Aorta (tissue), 5 donors: ENCODE data around the gene RNASEH1. TPM values are rescaled to one million over a fixed set of nuclear protein-coding genes. Genes with fewer than 3 reads are reported as not detected.

ENCODE experiments used
- ATAC-seq: fragments of 200-7000 bp; cut with Tn5 transposase; one replicate; pipeline ENCODE4 v1.9.1; 2022; ENCODE audit warnings: moderate library complexity; ENCODE audit not compliant: low FRiP score
- DNase-seq, 2 donors: peaks; one replicate each; pipeline ENCODE4 v3.0.0-alpha.2; 2020
- H3K27ac ChIP-seq, 2 donors: one replicate each; pipeline ENCODE4 v1.5.1; 2013; ENCODE audit warnings: low read length in 2 of 2, mild to moderate bottlenecking in 2 of 2, moderate library complexity in 2 of 2, control low read depth in 1 of 2, inconsistent platforms in 1 of 2, low read depth in 1 of 2
- H3K27me3 ChIP-seq, 2 donors: one replicate each; pipeline ENCODE4 v1.6.1; 2013; ENCODE audit warnings: control low read depth in 1 of 2, low read length in 1 of 2, mild to moderate bottlenecking in 1 of 2, moderate library complexity in 1 of 2; ENCODE audit not compliant: insufficient read depth in 2 of 2, control insufficient read depth in 1 of 2
- H3K36me3 ChIP-seq, 2 donors: one replicate each; pipeline ENCODE4 v1.6.1; 2013; ENCODE audit warnings: control low read depth in 1 of 2, low read length in 1 of 2, mild to moderate bottlenecking in 1 of 2; ENCODE audit not compliant: insufficient read depth in 2 of 2, control insufficient read depth in 1 of 2
- H3K4me1 ChIP-seq, 2 donors: one replicate each; pipeline ENCODE4 v1.6.1; 2013; ENCODE audit warnings: low read length in 2 of 2, control low read depth in 1 of 2, mild to moderate bottlenecking in 1 of 2, moderate library complexity in 1 of 2; ENCODE audit not compliant: insufficient read depth in 2 of 2, control insufficient read depth in 1 of 2
- H3K4me3 ChIP-seq, 2 donors: one replicate each; pipeline ENCODE4 v1.5.1; 2013; ENCODE audit warnings: low read length in 2 of 2, control low read depth in 1 of 2, mild to moderate bottlenecking in 1 of 2
- H3K9me3 ChIP-seq: one replicate; pipeline ENCODE4 v1.6.1; 2013; ENCODE audit warnings: mild to moderate bottlenecking, low read length; ENCODE audit not compliant: control insufficient read depth
- WGBS, 2 donors: extraction: QIAGEN DNeasy Blood & Tissue Kit; methylation state at CpG; one replicate each; pipeline ENCODE4 v1.1.7; 2013; 5-methylcytosine and 5-hydroxymethylcytosine counted together
- intact Hi-C, 2 donors: fragments of 100-400 bp; cut with DNase I; formaldehyde crosslinking; loops; one replicate each; pipeline versions ENCODE4 v1.14.2 to v1.15.0; 2022
- polyA plus RNA-seq, 2 donors: library from polyadenylated mRNA; stranded (reverse); fragments of 200-250 nt; gene quantifications; one replicate each; pipeline ENCODE4 v1.2.3, GENCODE V29; 2013
- total RNA-seq, 2 donors: library from RNA; stranded (reverse); fragmentation: NEBNext Ultra II Directional; extraction: Animal tissue kit (Norgen Biotek cat#: 25700); gene quantifications; one replicate each; pipeline ENCODE4 v1.2.1, GENCODE V29; 2021
- donor health status: healthy with polysubstance abuse.
- donor health status: Bipolar disorder and iron deficiency.
- donor health status: DM: no; HTN: no; CAD: no.
- donor health status: DM: no; HTN: no; CAD: no.
- donor health status: DM: yes; HTN: yes; CAD: no.

RNASEH1 gene
- total and polyA plus RNA-seq, 4 donors, result 11.0 to 20.1 (median 19.7) TPM

- WGBS, 2 donors, result 86 to 88% methylated on average over 25 of the region's 25 CpGs
- Histone ChIP-seq H3K27ac (no peak overlapping the region), H3K9me3 (no peaks in the 10 kb centered on the region), H3K27me3 (no peaks in the 10 kb centered on the region), H3K36me3 (no peaks in the 10 kb centered on the region), H3K4me1 (no peaks in the 10 kb centered on the region), H3K4me3 (no peak overlapping the region)
- intact Hi-C loops, result no loop called here
- ATAC-seq (no peak), DNase-seq (peak in 1 of 2 donors; percentile 72)
Observed at GRCh38 chr2:3602553-3603339, 44.6 kb upstream of the RNASEH1 start.

DNA sequence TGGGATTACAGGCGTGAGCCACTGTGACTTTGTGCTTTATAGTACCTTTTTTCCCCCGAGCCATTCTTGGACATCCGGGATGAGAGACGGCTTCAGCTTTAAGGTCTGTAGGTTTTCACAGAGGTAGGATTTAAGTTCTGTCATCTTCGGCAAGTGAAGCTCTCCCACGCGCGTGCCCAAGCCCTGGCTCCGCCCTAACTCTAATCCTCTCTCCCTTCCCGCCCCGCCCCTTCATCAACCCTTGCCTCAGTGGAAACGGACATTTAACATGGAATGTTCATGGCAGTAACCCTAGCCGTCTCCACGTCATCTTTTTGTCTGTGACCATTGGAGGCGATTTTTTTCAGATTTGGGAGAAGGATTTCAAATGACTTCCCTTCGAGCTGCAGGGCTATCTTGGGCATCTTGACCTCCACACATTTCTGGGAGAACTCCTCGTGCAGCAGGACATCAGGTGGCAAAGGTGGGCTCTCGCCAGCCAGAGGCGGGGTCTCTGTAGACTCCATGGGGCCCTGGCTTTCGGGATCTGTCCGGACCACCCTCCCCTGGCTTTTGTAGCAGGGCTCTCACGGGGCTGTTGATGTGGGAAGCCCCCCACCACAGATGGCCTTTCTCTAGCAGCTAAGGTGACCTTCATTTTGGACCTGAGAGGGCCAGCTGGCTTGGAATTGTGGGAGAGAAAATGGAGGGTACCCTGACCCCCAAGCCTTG lies 43.6 kb upstream of the RNASEH1 start:
- 76 to 77% methylated on average over 22 of the region's 22 CpGs for WGBS, 2 donors
- ATAC-seq (no peak), DNase-seq (peak in 1 of 2 donors; percentile 61)
- Histone ChIP-seq H3K9me3 (no peaks in the 10 kb centered on the region), H3K27me3 (no peaks in the 10 kb centered on the region), H3K4me1 (no peaks in the 10 kb centered on the region), H3K27ac (no peak overlapping the region), H3K4me3 (no peak overlapping the region), H3K36me3 (no peaks in the 10 kb centered on the region)
- intact Hi-C loops, result no loop called here

GRCh38 chr2:3600256-3600855 lies 42.2 kb upstream of the RNASEH1 start:
- peak in 1 of 2 donors; percentile 43 for DNase-seq

GRCh38 chr2:3598912-3599854 lies 41.0 kb upstream of the RNASEH1 start:
- ATAC-seq (no peak), DNase-seq (peak in 1 of 2 donors; percentile 31)
- Histone ChIP-seq H3K9me3 (no peaks in the 10 kb centered on the region), H3K4me3 (no peak overlapping the region), H3K27me3 (no peaks in the 10 kb centered on the region), H3K4me1 (no peaks in the 10 kb centered on the region), H3K27ac (no peak overlapping the region), H3K36me3 (no peaks in the 10 kb centered on the region)
- WGBS, 2 donors, result 86 to 88% methylated on average over 22 of the region's 22 CpGs
- intact Hi-C loops, result no loop called here

More at GRCh38 chr2:3600256-3600855, 42.2 kb upstream of the RNASEH1 start:
- H3K27ac ChIP-seq, result no peak overlapping the region
- H3K27me3 ChIP-seq, result no peaks in the 10 kb centered on the region
- no peaks in the 10 kb centered on the region for H3K36me3 ChIP-seq
- no peaks in the 10 kb centered on the region for H3K4me1 ChIP-seq
- no peak for ATAC-seq
- no peaks in the 10 kb centered on the region for H3K9me3 ChIP-seq
- 85 to 86% methylated on average over 11 of the region's 11 CpGs for WGBS, 2 donors
- no peak overlapping the region for H3K4me3 ChIP-seq
- intact Hi-C loops, result no loop called here

- intact Hi-C loops, result no loop called here
- 87 to 89% methylated on average over 22 of the region's 22 CpGs for WGBS, 2 donors
- Histone ChIP-seq H3K36me3 (no peaks in the 10 kb centered on the region), H3K9me3 (no peaks in the 10 kb centered on the region), H3K27ac (no peak overlapping the region), H3K4me3 (no peak overlapping the region), H3K27me3 (no peaks in the 10 kb centered on the region), H3K4me1 (no peaks in the 10 kb centered on the region)
- DNase-seq (peak in 1 of 2 donors; percentile 71), ATAC-seq (no peak)
Observed at GRCh38 chr2:3598197-3598910, 40.2 kb upstream of the RNASEH1 start.

DNA sequence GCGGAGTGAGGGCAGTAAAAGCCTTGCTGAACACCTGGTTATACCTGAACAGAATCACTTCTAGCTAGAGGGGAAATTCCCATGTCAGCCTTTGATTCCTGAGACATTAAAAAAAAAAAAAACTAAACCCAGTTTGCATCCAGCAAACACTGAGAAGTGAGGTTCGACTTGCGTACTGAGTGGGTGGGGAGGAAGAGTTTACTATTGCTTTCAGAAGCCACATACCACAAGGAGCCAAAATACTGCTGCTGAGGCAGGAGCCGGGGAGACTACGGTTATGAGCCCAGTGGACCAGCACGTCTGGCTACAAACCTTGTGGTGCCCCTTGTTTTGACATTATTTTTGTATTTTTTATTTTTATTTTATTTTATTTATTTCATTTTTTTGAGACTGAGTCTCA lies 39.4 kb upstream of the RNASEH1 start:
- Histone ChIP-seq H3K9me3 (no peaks in the 10 kb centered on the region), H3K27me3 (no peaks in the 10 kb centered on the region), H3K27ac (no peak overlapping the region), H3K4me3 (no peak overlapping the region), H3K4me1 (no peaks in the 10 kb centered on the region), H3K36me3 (no peaks in the 10 kb centered on the region)
- WGBS, 2 donors, result 88 to 95% methylated on average over 6 of the region's 6 CpGs
- peak in 1 of 2 donors; percentile 17 for DNase-seq
- no peak for ATAC-seq
- intact Hi-C loops, result no loop called here

- Histone ChIP-seq H3K27ac (no peak overlapping the region), H3K36me3 (no peaks in the 10 kb centered on the region), H3K27me3 (no peaks in the 10 kb centered on the region), H3K4me3 (no peak overlapping the region), H3K9me3 (no peaks in the 10 kb centered on the region), H3K4me1 (no peaks in the 10 kb centered on the region)
- DNase-seq, result peak in 1 of 2 donors; percentile 61
- 94 to 96% methylated on average over 16 of the region's 16 CpGs for WGBS, 2 donors
- ATAC-seq, result no peak
- intact Hi-C loops, result no loop called here
Observed at GRCh38 chr2:3596901-3597417, 38.8 kb upstream of the RNASEH1 start.
